ENCODE results near the gene ASPRV1.
"Not testable (repeated sequence)": the region's sequence is repeated elsewhere in the genome, so short reads cannot be mapped to it uniquely, and the experiment has no call there.

ASPRV1 gene

GRCh38 chr2:69962986-69963730 is 1.7 kb upstream of the ASPRV1 start:
- DNase-seq (ENCODE audit: low read depth in 1 of 2, low spot score in 1 of 2): no peak

- DNase-seq (ENCODE audit: low read depth in 1 of 2, low spot score in 1 of 2): no peak
Observed at GRCh38 chr2:69960821-69961220, 610 bp downstream of the ASPRV1 start.

GRCh38 chr2:69959425-69959824 is 2.0 kb downstream of the ASPRV1 start:
- DNase-seq (ENCODE audit: low read depth in 1 of 2, low spot score in 1 of 2): no peak

GRCh38 chr2:69958480-69958879 is 3.0 kb downstream of the ASPRV1 start:
- DNase-seq (ENCODE audit: low read depth in 1 of 2, low spot score in 1 of 2): no peak

GRCh38 chr2:69957965-69958364 is 3.5 kb downstream of the ASPRV1 start:
- DNase-seq (ENCODE audit: low read depth in 1 of 2, low spot score in 1 of 2): no peak

- DNase-seq (ENCODE audit: low read depth in 1 of 2, low spot score in 1 of 2): no peak
Observed at GRCh38 chr2:69956475-69956979, 4.9 kb downstream of the ASPRV1 start.

- DNase-seq (ENCODE audit: low read depth in 1 of 2, low spot score in 1 of 2): no peak
Observed at GRCh38 chr2:69955029-69955428, 6.4 kb downstream of the ASPRV1 start.

- DNase-seq (ENCODE audit: low read depth in 1 of 2, low spot score in 1 of 2): no peak
Observed at GRCh38 chr2:69954084-69954483, 7.3 kb downstream of the ASPRV1 start.

- DNase-seq (ENCODE audit: low read depth in 1 of 2, low spot score in 1 of 2): no peak
Observed at GRCh38 chr2:69952336-69953115, 8.9 kb downstream of the ASPRV1 start.

GRCh38 chr2:69950671-69951070 is 10.8 kb downstream of the ASPRV1 start:
- not testable (repeated sequence) for DNase-seq (ENCODE audit: low read depth in 1 of 2, low spot score in 1 of 2)

GRCh38 chr2:69950241-69950640 is 11.2 kb downstream of the ASPRV1 start:
- DNase-seq (ENCODE audit: low read depth in 1 of 2, low spot score in 1 of 2): no peak

- no peak for DNase-seq (ENCODE audit: low read depth in 1 of 2, low spot score in 1 of 2)
Observed at GRCh38 chr2:69948963-69949645, 12.3 kb downstream of the ASPRV1 start.

- DNase-seq (ENCODE audit: low read depth in 1 of 2, low spot score in 1 of 2): no peak
Observed at GRCh38 chr2:69948032-69948962, 13.1 kb downstream of the ASPRV1 start.

- DNase-seq (ENCODE audit: low read depth in 1 of 2, low spot score in 1 of 2): no peak
Observed at GRCh38 chr2:69947325-69947931, 14.0 kb downstream of the ASPRV1 start.

- peak in 1 of 2 donors; percentile 16 for DNase-seq (ENCODE audit: low read depth in 1 of 2, low spot score in 1 of 2)
Observed at GRCh38 chr2:69946351-69947324, 14.8 kb downstream of the ASPRV1 start.

GRCh38 chr2:69945941-69946340 is 15.5 kb downstream of the ASPRV1 start:
- no peak for DNase-seq (ENCODE audit: low read depth in 1 of 2, low spot score in 1 of 2)

GRCh38 chr2:69945441-69945840 is 16.0 kb downstream of the ASPRV1 start:
- DNase-seq (ENCODE audit: low read depth in 1 of 2, low spot score in 1 of 2): no peak

GRCh38 chr2:69944756-69945155 is 16.7 kb downstream of the ASPRV1 start:
- DNase-seq (ENCODE audit: low read depth in 1 of 2, low spot score in 1 of 2): no peak

All from activated T-helper 1 cell treated with anti-CD3 and anti-CD28 coated beads, Interleukin-2, amount 50 U/mL, for 16 hours (primary cell).